Bronchial epithelial cell (primary cell): ENCODE data around the gene SELENOF. TPM values are rescaled to one million over a fixed set of nuclear protein-coding genes. Genes with fewer than 3 reads are reported as not detected.

Source experiments
- DNase-seq: peaks from one replicate; pipeline ENCODE4 v3.0.0-alpha.2; 2010; ENCODE audit warnings: low read depth
- FAIRE-seq: peaks from 2 replicates; lab custom pipeline; 2011; peaks lifted over from hg19 to GRCh38; lab: Jason Lieb, UNC
- H3K27me3 ChIP-seq: 2 replicates; pipeline ENCODE4 v1.5.1; 2011; ENCODE audit warnings: low read length; ENCODE audit not compliant: control insufficient read depth, insufficient read depth
- H3K36me3 ChIP-seq: 2 replicates; pipeline ENCODE4 v1.5.1; 2011; ENCODE audit warnings: low read length; ENCODE audit not compliant: control insufficient read depth, insufficient read depth
- H3K4me3 ChIP-seq: 2 replicates; pipeline ENCODE4 v1.5.1; 2011; ENCODE audit warnings: mild to moderate bottlenecking, low read depth, low read length, control low read depth
- total RNA-seq: library from RNA; depleted of rRNA; stranded (reverse); fragments of >200 nt; gene quantifications from 2 replicates; pipeline ENCODE4 v1.2.1, GENCODE V29; 2014
- TF ChIP-seq, protein P1 (sequence below): IDR thresholded peaks from 2 replicates; pipeline ENCODE4 v1.5.1; 2011; ENCODE audit warnings: mild to moderate bottlenecking, moderate library complexity, low read length, control low read depth, inconsistent platforms; ENCODE audit not compliant: insufficient read depth, severe bottlenecking

The SELENOF gene
- total RNA-seq, 1 donor from 2014 or later, result 131 TPM

DNA sequence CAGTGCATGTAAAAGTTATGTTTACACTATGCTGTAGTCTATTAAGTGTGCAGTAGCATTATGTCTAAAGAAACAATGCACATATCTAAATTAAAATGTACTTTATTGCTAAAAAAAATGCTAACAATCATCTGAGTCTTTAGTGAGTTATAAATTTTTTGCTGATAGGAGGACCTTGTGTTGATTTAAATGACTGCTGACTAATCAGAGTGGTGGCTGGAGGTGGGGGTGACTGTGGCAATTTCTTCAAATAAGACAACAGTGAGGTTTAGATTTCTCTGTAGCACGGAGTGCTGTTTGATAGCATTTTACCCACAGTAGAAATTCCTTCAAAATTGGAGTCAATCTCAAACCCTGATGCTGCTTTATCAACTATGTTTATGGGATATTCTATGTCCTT is 37.5 kb upstream of the SELENOF start:
- Histone ChIP-seq H3K4me3 (no peak overlapping the region), H3K36me3 (no peaks in the 10 kb centered on the region), H3K27me3 (no peaks in the 10 kb centered on the region)
- DNase-seq, result no peak
- FAIRE-seq, result no peak
- TF ChIP-seq, protein P1, sequence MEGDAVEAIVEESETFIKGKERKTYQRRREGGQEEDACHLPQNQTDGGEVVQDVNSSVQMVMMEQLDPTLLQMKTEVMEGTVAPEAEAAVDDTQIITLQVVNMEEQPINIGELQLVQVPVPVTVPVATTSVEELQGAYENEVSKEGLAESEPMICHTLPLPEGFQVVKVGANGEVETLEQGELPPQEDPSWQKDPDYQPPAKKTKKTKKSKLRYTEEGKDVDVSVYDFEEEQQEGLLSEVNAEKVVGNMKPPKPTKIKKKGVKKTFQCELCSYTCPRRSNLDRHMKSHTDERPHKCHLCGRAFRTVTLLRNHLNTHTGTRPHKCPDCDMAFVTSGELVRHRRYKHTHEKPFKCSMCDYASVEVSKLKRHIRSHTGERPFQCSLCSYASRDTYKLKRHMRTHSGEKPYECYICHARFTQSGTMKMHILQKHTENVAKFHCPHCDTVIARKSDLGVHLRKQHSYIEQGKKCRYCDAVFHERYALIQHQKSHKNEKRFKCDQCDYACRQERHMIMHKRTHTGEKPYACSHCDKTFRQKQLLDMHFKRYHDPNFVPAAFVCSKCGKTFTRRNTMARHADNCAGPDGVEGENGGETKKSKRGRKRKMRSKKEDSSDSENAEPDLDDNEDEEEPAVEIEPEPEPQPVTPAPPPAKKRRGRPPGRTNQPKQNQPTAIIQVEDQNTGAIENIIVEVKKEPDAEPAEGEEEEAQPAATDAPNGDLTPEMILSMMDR, result no peak

DNA sequence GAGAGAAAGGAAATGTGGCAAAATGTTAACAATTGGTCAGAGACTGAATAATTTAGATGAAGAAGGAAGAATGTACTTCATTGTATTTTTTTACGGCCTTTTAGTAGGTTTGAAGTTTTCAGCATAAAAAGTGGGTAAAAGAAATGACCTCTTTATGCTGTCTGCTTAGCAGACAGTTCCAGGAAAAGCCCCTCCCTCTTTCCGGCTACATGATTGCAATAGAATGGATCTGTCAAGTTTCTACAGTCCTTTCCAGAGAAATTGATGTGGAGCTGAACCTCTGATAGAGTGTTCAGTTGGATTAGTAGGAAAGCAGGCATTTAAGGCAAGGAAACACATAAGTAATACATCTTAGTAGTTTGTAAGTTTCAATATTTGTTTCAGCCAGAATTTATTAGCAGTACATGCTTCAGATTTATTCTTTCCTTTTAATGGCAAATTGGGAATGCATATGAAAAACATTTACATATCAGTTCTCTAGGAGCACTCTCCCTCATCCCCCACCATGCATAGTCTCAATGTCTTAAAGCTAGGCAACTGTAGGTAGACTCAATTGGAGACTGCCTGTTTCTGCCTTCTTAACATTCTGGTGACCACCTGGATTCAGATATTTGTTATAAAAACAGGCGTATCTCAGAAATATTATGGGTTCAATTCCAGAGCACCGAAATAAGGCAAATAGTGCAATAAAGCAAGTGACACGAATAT is 36.9 kb upstream of the SELENOF start:
- TF ChIP-seq, protein P1, result no peak
- DNase-seq (no peak), FAIRE-seq (no peak)
- H3K4me3 ChIP-seq, result no peak overlapping the region
- H3K36me3 ChIP-seq, result no peaks in the 10 kb centered on the region
- no peaks in the 10 kb centered on the region for H3K27me3 ChIP-seq

DNA sequence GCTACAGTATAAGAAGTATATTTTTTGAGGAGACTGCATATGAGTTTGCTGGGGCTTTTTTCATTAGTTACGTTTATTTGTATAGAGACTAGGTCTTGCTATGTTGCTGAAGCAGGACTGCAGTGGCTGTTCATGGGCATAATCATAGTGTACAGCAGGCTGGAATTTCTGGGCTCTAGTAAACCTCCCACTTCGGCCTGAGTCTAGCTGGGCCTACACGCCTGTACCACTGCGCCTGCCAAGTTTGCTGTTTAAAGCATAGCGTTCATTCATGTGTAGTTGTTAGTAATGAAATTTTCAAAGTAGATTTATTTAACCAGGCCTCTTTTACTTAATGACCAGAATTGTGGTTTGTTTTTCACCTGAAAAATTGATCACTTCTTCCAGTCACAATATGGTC is 34.3 kb upstream of the SELENOF start:
- H3K36me3 ChIP-seq, result no peaks in the 10 kb centered on the region
- no peak overlapping the region for H3K4me3 ChIP-seq
- TF ChIP-seq, protein P1, result no peak
- H3K27me3 ChIP-seq, result no peaks in the 10 kb centered on the region
- FAIRE-seq, result no peak
- DNase-seq, result no peak

DNA sequence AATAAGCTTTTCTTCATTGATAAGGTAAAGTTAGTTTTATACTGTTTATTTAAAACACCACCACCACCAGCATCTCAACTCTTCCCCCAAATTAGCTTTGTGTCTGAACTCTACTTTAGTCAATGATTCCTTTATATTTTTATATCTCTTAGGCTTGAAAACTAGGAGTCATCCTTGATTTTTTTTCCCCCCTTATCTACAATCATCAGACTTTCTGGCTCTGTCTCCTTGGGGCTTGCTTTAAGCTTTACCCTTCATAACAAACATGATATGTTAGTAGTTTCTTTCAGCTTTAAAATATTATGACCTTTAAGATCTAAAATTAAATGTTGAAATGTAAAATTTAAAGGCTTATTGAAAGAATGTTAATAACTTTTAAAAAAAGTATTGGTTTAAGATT is 28.8 kb upstream of the SELENOF start:
- no peak for DNase-seq
- Histone ChIP-seq H3K4me3 (no peak overlapping the region), H3K36me3 (no peaks in the 10 kb centered on the region), H3K27me3 (no peaks in the 10 kb centered on the region)
- TF ChIP-seq, protein P1, result no peak
- FAIRE-seq, result no peak

DNA sequence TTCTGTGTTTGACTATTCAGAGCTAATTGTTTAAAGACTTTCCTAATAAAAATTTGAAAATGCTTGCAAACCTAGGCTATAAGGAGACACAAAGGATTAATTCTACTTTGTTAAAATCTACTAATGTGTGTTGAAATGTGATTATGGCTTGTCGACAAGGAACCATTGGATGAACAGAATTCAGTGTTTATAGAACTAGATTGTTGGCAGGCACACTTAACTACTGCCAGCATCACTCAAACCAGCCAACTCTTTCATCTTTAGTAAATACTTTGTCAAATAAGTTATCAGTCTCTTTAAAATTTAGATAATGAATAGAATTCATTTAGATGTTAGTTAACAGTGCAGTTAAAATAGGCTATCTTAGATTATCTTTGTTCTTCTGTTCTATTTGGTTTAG is 28.1 kb upstream of the SELENOF start:
- no peak overlapping the region for H3K4me3 ChIP-seq
- FAIRE-seq, result no peak
- TF ChIP-seq, protein P1, result no peak
- no peak for DNase-seq
- H3K36me3 ChIP-seq, result no peaks in the 10 kb centered on the region
- no peaks in the 10 kb centered on the region for H3K27me3 ChIP-seq

DNA sequence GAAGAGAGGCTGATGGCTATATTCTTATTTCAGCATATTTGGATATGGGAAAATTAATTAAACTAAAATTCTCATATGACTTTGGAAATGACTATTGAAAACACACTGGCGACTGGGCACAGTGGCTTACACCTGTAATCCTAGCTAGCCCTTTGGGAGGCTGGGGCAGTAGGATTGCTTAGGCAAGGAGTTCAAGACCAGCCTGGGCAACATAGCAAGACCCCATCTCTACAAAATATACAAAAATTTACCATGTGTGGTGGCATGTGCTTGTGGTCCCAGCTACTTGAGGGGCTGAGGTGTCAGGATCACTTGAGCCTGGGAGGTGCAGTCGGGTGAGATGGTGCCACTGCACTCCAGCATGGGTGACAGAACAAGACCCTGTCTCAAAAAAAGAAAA is 26.7 kb upstream of the SELENOF start:
- TF ChIP-seq, protein P1, result no peak
- no peak for FAIRE-seq
- no peaks in the 10 kb centered on the region for H3K27me3 ChIP-seq
- no peak overlapping the region for H3K4me3 ChIP-seq
- DNase-seq, result no peak
- H3K36me3 ChIP-seq, result no peaks in the 10 kb centered on the region
